COLO668 (cell line): ENCODE data around the gene CHMP5.
A peak's percentile ranks its signal among the peaks of the same experiment; 100 is the strongest.

Source experiments
- DNase-seq: peaks from one replicate; lab custom pipeline; 2025; ENCODE audit not compliant: unreplicated experiment; lab: John Stamatoyannopoulos, UW

The CHMP5 gene

GRCh38 chr9:33264473-33265177, at the start of gene CHMP5, which contains the start of gene BAG1:
TSS of gene CHMP5 (plus strand) at chr9:33265049. CDS start at chr9:33265079, 30 bp downstream.
TSS of gene BAG1 (minus strand) at chr9:33264708.
- peak; percentile 98 for DNase-seq

GRCh38 chr9:33220681-33221567, 43.9 kb upstream of the CHMP5 start:
- no peak for DNase-seq

GRCh38 chr9:33221568-33221884, 43.3 kb upstream of the CHMP5 start:
- DNase-seq: no peak

- peak; percentile 12 for DNase-seq
Observed at GRCh38 chr9:33222031-33222430, 42.8 kb upstream of the CHMP5 start.

- DNase-seq: no peak
Observed at GRCh38 chr9:33223696-33224095, 41.2 kb upstream of the CHMP5 start.

- DNase-seq: peak; percentile 63
Observed at GRCh38 chr9:33225319-33226147, 39.3 kb upstream of the CHMP5 start.

GRCh38 chr9:33227008-33227398, 37.8 kb upstream of the CHMP5 start:
- no peak for DNase-seq

GRCh38 chr9:33227741-33228140, 37.1 kb upstream of the CHMP5 start:
- no peak for DNase-seq

GRCh38 chr9:33228606-33229005, 36.2 kb upstream of the CHMP5 start:
- DNase-seq: no peak

GRCh38 chr9:33229359-33230114, 35.3 kb upstream of the CHMP5 start:
- peak; percentile 91 for DNase-seq

- no peak for DNase-seq
Observed at GRCh38 chr9:33230756-33231622, 33.9 kb upstream of the CHMP5 start.

- no peak for DNase-seq
Observed at GRCh38 chr9:33231623-33231942, 33.3 kb upstream of the CHMP5 start.

GRCh38 chr9:33232815-33233214, 32.0 kb upstream of the CHMP5 start:
- no peak for DNase-seq

- peak; percentile 71 for DNase-seq
Observed at GRCh38 chr9:33233626-33234342, 31.1 kb upstream of the CHMP5 start.

GRCh38 chr9:33234511-33235467, 30.1 kb upstream of the CHMP5 start:
- DNase-seq: no peak

- DNase-seq: no peak
Observed at GRCh38 chr9:33236571-33236970, 28.3 kb upstream of the CHMP5 start.

- no peak for DNase-seq
Observed at GRCh38 chr9:33239921-33240320, 24.9 kb upstream of the CHMP5 start, which contains the start of gene SPINK4. TSS of gene SPINK4 (plus strand) at chr9:33240167. CDS start at chr9:33240209, 42 bp downstream.

- DNase-seq: no peak
Observed at GRCh38 chr9:33241298-33241697, 23.6 kb upstream of the CHMP5 start.
